ENCODE measurements around the gene MBNL1. TPM values are rescaled to one million over a fixed set of nuclear protein-coding genes. Genes with fewer than 3 reads are reported as not detected.

MBNL1 gene
- total RNA-seq, 2 experiments from 2014 or later, result 163 to 174 TPM

GRCh38 chr3:152350776-152351175 lies 82.0 kb downstream of the MBNL1 start:
- CTCF ChIA-PET (ENCODE audit: unreplicated experiment), result interaction anchor here (0.6 kb wide), 1 partner anchor 30 kb away, joined by 4 read pairs; no protein-coding TSS in a partner anchor

GRCh38 chr3:152352554-152352953 lies 83.8 kb downstream of the MBNL1 start:
- DNase-seq (ENCODE audit: low spot score), result no peak
- ChIA-PET CTCF (ENCODE audit: unreplicated experiment) (no interaction called here), POLR2A (interaction anchor here (0.6 to 3.3 kb wide), 6 partner anchors 12 to 78 kb away, joined by 3 to 23 read pairs (median 4); no protein-coding TSS in a partner anchor)
- H3K36me3 ChIP-seq (ENCODE audit: insufficient read depth, low read length), result peaks cover 41% of the 10 kb centered on the region; the same call in 1 of the 2 replicates
- no TSS peak for BruUV-seq (replicated peaks)
- no peak overlapping the region for H3K27ac ChIP-seq (ENCODE audit: low read depth, low read length, poor library complexity, severe bottlenecking)
- H2AFZ ChIP-seq (ENCODE audit: low read length), result no peak overlapping the region
- no peak overlapping the region for H3K4me3 ChIP-seq (ENCODE audit: low read depth, low read length, poor library complexity, severe bottlenecking)
- peaks cover 12% of the 10 kb centered on the region for H3K4me1 ChIP-seq (ENCODE audit: insufficient read depth, low read length, poor library complexity, severe bottlenecking)
- peaks cover 99% of the 10 kb centered on the region for H3K79me2 ChIP-seq (ENCODE audit: insufficient read depth, low read depth, low read length)
- no peak for TF ChIP-seq CTCF (conservative IDR thresholded peaks at IDR 0.05; ENCODE audit: low read length)
- no peak for TF ChIP-seq EZH2phosphoT487 (IDR thresholded peaks at IDR 0.05; ENCODE audit: borderline replicate concordance, low read depth, low read length)
- H4K20me1 ChIP-seq (ENCODE audit: insufficient read depth, low read length), result peaks cover 5% of the 10 kb centered on the region; the same call in 1 of the 2 replicates
- H3K9me3 ChIP-seq (ENCODE audit: low read length), result no peaks in the 10 kb centered on the region
- no peaks in the 10 kb centered on the region for H3K9me2 ChIP-seq (ENCODE audit: insufficient read depth, low read length)
- H3K4me2 ChIP-seq (ENCODE audit: low read length), result no peak overlapping the region
- intact Hi-C loops (cut with micrococcal nuclease; ENCODE audit: unreplicated experiment), result no loop called here

More at GRCh38 chr3:152350776-152351175, 82.0 kb downstream of the MBNL1 start:
- DNase-seq (ENCODE audit: low spot score), result no peak
- Histone ChIP-seq H3K4me2 (ENCODE audit: low read length) (no peak overlapping the region), H3K79me2 (ENCODE audit: insufficient read depth, low read depth, low read length) (peaks cover 99% of the 10 kb centered on the region), H3K36me3 (ENCODE audit: insufficient read depth, low read length) (peaks cover 54% of the 10 kb centered on the region), H4K20me1 (ENCODE audit: insufficient read depth, low read length) (peaks cover 5% of the 10 kb centered on the region; the same call in 1 of the 2 replicates), H3K9me3 (ENCODE audit: low read length) (no peaks in the 10 kb centered on the region), H2AFZ (ENCODE audit: low read length) (no peak overlapping the region), H3K4me1 (ENCODE audit: insufficient read depth, low read length, poor library complexity, severe bottlenecking) (peaks cover 12% of the 10 kb centered on the region), H3K4me3 (ENCODE audit: low read depth, low read length, poor library complexity, severe bottlenecking) (no peak overlapping the region), H3K27ac (ENCODE audit: low read depth, low read length, poor library complexity, severe bottlenecking) (no peak overlapping the region), H3K9me2 (ENCODE audit: insufficient read depth, low read length) (no peaks in the 10 kb centered on the region)
- POLR2A ChIA-PET, result interaction anchor here (1.3 kb wide), 1 partner anchor 9 kb away, joined by 3 read pairs; no protein-coding TSS in a partner anchor
- BruUV-seq (replicated peaks), result no TSS peak
- TF ChIP-seq EZH2phosphoT487 (IDR thresholded peaks at IDR 0.05; ENCODE audit: borderline replicate concordance, low read depth, low read length), result no peak
- no peak for TF ChIP-seq CTCF (conservative IDR thresholded peaks at IDR 0.05; ENCODE audit: low read length)
- intact Hi-C loops (cut with micrococcal nuclease; ENCODE audit: unreplicated experiment), result no loop called here

GRCh38 chr3:152353578-152353977 lies 84.8 kb downstream of the MBNL1 start:
- peaks cover 5% of the 10 kb centered on the region; the same call in 1 of the 2 replicates for H4K20me1 ChIP-seq (ENCODE audit: insufficient read depth, low read length)
- no peak overlapping the region for H3K27ac ChIP-seq (ENCODE audit: low read depth, low read length, poor library complexity, severe bottlenecking)
- TF ChIP-seq EZH2phosphoT487 (IDR thresholded peaks at IDR 0.05; ENCODE audit: borderline replicate concordance, low read depth, low read length) (no peak), CTCF (conservative IDR thresholded peaks at IDR 0.05; ENCODE audit: low read length) (no peak)
- peaks cover 40% of the 10 kb centered on the region; the same call in 1 of the 2 replicates for H3K36me3 ChIP-seq (ENCODE audit: insufficient read depth, low read length)
- ChIA-PET CTCF (ENCODE audit: unreplicated experiment) (no interaction called here), POLR2A (interaction anchor here (3.3 kb wide), 1 partner anchor 11 kb away, joined by 23 read pairs; no protein-coding TSS in a partner anchor)
- H2AFZ ChIP-seq (ENCODE audit: low read length), result no peak overlapping the region
- no peaks in the 10 kb centered on the region for H3K9me2 ChIP-seq (ENCODE audit: insufficient read depth, low read length)
- DNase-seq (ENCODE audit: low spot score), result no peak
- H3K4me3 ChIP-seq (ENCODE audit: low read depth, low read length, poor library complexity, severe bottlenecking), result no peak overlapping the region
- H3K79me2 ChIP-seq (ENCODE audit: insufficient read depth, low read depth, low read length), result peaks cover 99% of the 10 kb centered on the region
- intact Hi-C loops (cut with micrococcal nuclease; ENCODE audit: unreplicated experiment), result no loop called here
- BruUV-seq (replicated peaks), result no TSS peak
- no peak overlapping the region for H3K4me2 ChIP-seq (ENCODE audit: low read length)
- no peaks in the 10 kb centered on the region for H3K9me3 ChIP-seq (ENCODE audit: low read length)
- H3K4me1 ChIP-seq (ENCODE audit: insufficient read depth, low read length, poor library complexity, severe bottlenecking), result peaks cover 12% of the 10 kb centered on the region
